Activated T-cell treated with anti-CD3 and anti-CD28 coated beads, Interleukin-2, amount 50 U/mL, for 4 hours (primary cell): ENCODE measurements around the gene UPK3A. TPM values are rescaled to one million over a fixed set of nuclear protein-coding genes. Genes with fewer than 3 reads are reported as not detected.
A peak's percentile ranks its signal among the peaks of the same experiment; 100 is the strongest.
"Not testable (repeated sequence)": the region's sequence is repeated elsewhere in the genome, so short reads cannot be mapped to it uniquely, and the experiment has no call there.

Source experiments
- ATAC-seq, 2 donors: fragments of 200-7000 bp; cut with Tn5 transposase; one replicate each; pipeline ENCODE4 v1.10.0; 2021
- DNase-seq: peaks from one replicate; pipeline ENCODE4 v3.0.0-alpha.2; 2020
- H3K27me3 Mint-ChIP-seq: one replicate; pipeline ENCODE4 v1.8.0; 2021; ENCODE audit warnings: low read depth, mixed read lengths
- H3K36me3 Mint-ChIP-seq: one replicate; pipeline ENCODE4 v1.8.0; 2022; ENCODE audit warnings: mixed read lengths; ENCODE audit not compliant: insufficient read depth
- H3K4me1 Mint-ChIP-seq: one replicate; pipeline ENCODE4 v1.8.0; 2021; ENCODE audit warnings: low read depth, mixed read lengths
- H3K4me3 Mint-ChIP-seq: one replicate; pipeline ENCODE4 v1.8.0; 2021; ENCODE audit warnings: mild to moderate bottlenecking, moderate library complexity, mixed read lengths
- H3K9me3 Mint-ChIP-seq: one replicate; pipeline ENCODE4 v1.8.0; 2021; ENCODE audit warnings: mixed read lengths
- total RNA-seq, 3 donors: library from RNA; stranded (reverse); gene quantifications; one replicate each; pipeline ENCODE4 v1.2.1, GENCODE V29; 2021

UPK3A gene
- total RNA-seq, 3 donors from 2014 or later, result not detected

- H3K9me3 Mint-ChIP-seq, result no peaks in the 10 kb centered on the region
- ATAC-seq (no peak), DNase-seq (no peak)
- H3K36me3 Mint-ChIP-seq, result no peaks in the 10 kb centered on the region
- peaks cover 32% of the 10 kb centered on the region for H3K4me1 Mint-ChIP-seq
- no peak overlapping the region for H3K4me3 Mint-ChIP-seq
- H3K27me3 Mint-ChIP-seq, result no peaks in the 10 kb centered on the region
These were observed 38.4 kb upstream of the UPK3A start for GRCh38 chr22:45246060-45246985.

GRCh38 chr22:45248832-45249561, 35.8 kb upstream of the UPK3A start:
- H3K4me3 Mint-ChIP-seq, result no peak overlapping the region
- ATAC-seq (no peak), DNase-seq (no peak)
- no peaks in the 10 kb centered on the region for H3K27me3 Mint-ChIP-seq
- peaks cover 29% of the 10 kb centered on the region for H3K4me1 Mint-ChIP-seq
- no peaks in the 10 kb centered on the region for H3K36me3 Mint-ChIP-seq
- no peaks in the 10 kb centered on the region for H3K9me3 Mint-ChIP-seq

DNA sequence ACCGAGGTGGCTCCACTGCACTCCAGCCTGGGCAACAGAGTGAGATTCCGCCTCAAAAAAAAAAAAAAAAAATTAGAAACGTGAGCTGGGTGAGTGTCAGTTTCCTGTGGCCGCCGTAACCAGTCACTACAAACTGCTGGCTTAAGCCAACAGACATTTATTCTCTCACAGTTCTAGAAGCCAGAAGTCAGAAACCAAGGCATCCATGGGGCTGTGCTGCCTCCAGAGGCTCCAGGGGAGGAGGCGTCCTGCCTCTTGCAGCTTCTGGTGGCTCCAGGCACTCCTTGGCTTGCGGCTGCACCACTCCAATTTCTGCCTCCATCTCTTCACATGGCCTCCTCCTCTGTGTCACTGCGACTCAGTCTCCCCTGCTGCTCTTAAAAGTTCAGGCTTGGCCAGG, 32.9 kb upstream of the UPK3A start:
- ATAC-seq, result no peak
- DNase-seq, result no peak
- H3K27me3 Mint-ChIP-seq, result no peaks in the 10 kb centered on the region
- H3K4me3 Mint-ChIP-seq, result no peak overlapping the region
- H3K9me3 Mint-ChIP-seq, result no peaks in the 10 kb centered on the region
- no peaks in the 10 kb centered on the region for H3K36me3 Mint-ChIP-seq
- H3K4me1 Mint-ChIP-seq, result peaks cover 28% of the 10 kb centered on the region

DNA sequence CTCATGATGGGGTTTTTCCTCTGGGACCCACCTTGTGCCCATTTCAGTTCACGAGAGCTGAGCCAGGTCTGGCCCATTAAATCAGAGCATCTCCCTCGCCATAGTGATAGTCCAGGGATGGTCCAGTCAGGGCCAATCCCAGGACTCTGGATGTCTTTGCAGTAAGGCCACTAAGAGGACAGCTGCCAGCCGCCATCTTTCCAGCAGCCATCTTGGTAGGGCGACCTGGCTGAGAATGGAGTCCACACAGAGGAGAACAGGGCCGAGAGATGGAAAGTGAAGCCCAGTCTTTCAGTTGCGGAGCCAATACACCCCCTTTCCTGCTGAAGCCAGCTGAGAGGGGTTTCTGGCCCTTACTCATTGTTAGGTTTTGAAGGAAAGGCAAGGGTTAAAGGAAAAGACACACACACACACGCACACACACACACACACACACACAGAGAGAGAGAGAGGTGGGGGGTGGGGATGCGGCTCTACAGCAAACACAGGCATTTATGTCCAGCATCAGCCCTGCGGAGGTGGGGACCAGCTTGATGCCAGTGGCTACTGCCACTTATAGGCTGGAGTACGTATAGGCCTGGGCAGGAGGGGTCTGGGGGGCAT, 31.6 kb upstream of the UPK3A start:
- Mint-ChIP-seq H3K27me3 (no peaks in the 10 kb centered on the region), H3K9me3 (no peaks in the 10 kb centered on the region), H3K4me1 (peaks cover 26% of the 10 kb centered on the region), H3K4me3 (no peak overlapping the region), H3K36me3 (no peaks in the 10 kb centered on the region)
- no peak for DNase-seq
- ATAC-seq, result no peak

- Mint-ChIP-seq H3K4me3 (no peak overlapping the region), H3K36me3 (no peaks in the 10 kb centered on the region), H3K27me3 (peaks cover under 1% of the 10 kb centered on the region), H3K4me1 (peaks cover 18% of the 10 kb centered on the region), H3K9me3 (no peaks in the 10 kb centered on the region)
- ATAC-seq, result peak; percentile 33 to 74
- no peak for DNase-seq
These were observed 30.4 kb upstream of the UPK3A start for GRCh38 chr22:45254388-45254787.

DNA sequence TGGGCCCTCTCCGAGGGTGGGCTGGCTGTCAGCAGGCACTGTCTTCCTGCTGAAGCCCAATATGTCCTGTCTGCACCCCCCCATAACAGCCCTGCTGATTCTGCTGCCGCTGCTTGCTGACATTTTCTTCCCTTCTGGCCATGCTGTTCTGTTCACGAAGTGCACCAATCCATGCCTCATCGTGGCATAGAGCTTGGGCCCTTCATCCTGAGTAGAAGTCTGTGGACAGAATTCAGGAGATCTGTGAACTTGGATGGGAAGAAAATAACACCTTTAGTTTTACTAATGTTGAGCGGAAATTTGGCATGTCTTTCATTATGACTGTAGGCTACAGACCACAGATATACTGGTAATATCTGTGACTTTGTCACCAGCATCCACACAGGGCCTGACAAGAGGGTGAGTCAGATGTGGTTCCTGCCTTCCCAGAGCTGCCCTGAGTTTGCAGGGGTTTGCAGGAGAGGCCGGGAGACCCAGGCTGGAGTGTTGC, 29.9 kb upstream of the UPK3A start:
- Mint-ChIP-seq H3K4me3 (peak overlapping the region; percentile 24), H3K27me3 (peaks cover 2% of the 10 kb centered on the region), H3K36me3 (no peaks in the 10 kb centered on the region), H3K9me3 (no peaks in the 10 kb centered on the region), H3K4me1 (peaks cover 17% of the 10 kb centered on the region)
- no peak for DNase-seq
- ATAC-seq, result peak; percentile 78 to 90

- not testable (repeated sequence) for H3K4me3 Mint-ChIP-seq, ATAC-seq, H3K9me3 Mint-ChIP-seq, H3K36me3 Mint-ChIP-seq, DNase-seq, H3K27me3 Mint-ChIP-seq
- H3K4me1 Mint-ChIP-seq, result peaks cover 22% of the 10 kb centered on the region
These were observed 26.8 kb upstream of the UPK3A start for GRCh38 chr22:45257941-45258340.

DNA sequence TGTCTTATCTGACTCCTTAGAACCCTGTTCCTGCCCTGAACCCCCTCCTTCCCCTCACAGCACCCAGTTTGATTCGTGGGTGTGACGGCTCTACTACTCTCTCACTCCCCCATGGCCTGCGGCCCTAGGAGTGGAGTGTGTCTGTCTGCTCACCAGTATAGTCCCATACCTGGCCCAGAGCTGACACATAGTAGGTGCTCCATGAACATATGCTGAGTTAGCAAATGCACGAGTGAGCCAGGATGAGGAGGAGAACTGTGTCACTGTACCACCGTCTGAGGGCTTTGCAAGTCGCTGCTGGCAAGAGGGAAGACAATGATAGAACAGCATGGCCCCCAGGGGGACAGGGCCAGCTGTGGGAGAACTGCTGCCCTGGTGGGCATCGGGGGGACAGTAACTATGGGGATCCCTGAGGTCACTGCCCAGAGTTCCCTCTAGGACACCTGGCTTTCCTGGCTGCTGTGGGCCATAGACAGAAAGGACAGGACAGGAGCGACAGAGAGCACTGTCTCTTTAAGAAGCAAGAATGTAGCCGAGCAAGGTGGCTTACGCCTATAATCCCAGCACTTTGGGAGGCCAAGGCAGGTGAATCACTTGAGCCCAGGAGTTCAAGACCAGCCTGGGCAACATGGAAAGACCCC, 24.9 kb upstream of the UPK3A start:
- DNase-seq (no peak), ATAC-seq (no peak)
- H3K4me3 Mint-ChIP-seq, result no peak overlapping the region
- H3K36me3 Mint-ChIP-seq, result no peaks in the 10 kb centered on the region
- H3K27me3 Mint-ChIP-seq, result peaks cover 9% of the 10 kb centered on the region
- peaks cover 19% of the 10 kb centered on the region for H3K4me1 Mint-ChIP-seq
- H3K9me3 Mint-ChIP-seq, result no peaks in the 10 kb centered on the region

DNA sequence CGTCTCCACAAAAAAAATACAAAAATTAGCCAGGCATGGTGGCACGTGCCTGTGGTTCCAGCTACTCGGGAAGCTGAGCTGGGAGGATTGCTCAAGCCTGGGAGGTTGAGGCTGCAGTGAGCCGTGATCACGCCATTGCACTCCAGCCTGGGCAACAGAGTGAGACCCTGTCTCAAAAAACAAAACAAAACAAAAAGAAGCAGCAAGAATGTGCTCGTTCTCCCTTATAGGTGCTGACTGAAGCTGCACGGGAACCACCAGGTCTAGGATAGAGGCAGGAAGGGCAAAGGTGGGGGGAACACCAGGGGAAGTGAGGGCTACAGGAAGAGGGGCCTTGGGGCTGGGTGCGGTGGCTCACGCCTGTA, 24.4 kb upstream of the UPK3A start:
- DNase-seq, H3K9me3 Mint-ChIP-seq, ATAC-seq, H3K4me3 Mint-ChIP-seq, H3K27me3 Mint-ChIP-seq, H3K36me3 Mint-ChIP-seq: not testable (repeated sequence)
- H3K4me1 Mint-ChIP-seq, result peaks cover 14% of the 10 kb centered on the region

DNA sequence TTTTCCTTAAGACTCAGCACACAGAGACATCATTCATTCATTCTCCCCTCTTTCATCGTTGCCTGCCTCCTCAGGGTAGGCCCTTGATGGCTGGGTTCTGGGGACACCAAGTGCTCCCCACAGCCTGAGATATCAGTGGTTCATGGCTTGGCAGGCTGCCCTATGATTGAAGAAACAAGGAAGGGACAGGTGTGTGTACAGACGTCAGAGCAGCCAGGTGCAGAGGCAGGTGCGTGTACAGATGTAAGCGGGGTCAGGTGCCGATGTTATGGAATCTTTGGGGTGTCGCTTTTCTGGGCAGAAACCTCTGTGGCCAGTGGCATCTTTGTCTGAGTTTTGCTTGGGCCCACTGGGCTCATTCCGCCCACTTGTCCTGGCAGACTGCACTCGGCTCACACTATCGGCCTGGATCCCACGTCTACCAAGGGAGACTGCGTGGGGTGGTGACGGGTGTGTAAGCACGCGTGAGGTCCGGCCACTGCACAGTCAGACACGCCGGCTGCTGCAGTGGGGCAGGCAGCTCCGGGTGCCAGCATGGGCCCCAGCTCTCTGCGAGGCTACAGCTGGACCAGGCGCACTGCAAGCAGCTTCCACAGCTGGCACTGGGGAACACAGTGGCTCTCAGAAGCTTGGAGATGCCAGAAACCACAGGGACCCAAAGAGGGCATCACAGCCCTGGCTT, 23.2 kb upstream of the UPK3A start:
- H3K4me3 Mint-ChIP-seq, result no peak overlapping the region
- ATAC-seq (no peak), DNase-seq (no peak)
- H3K36me3 Mint-ChIP-seq, result no peaks in the 10 kb centered on the region
- H3K9me3 Mint-ChIP-seq, result no peaks in the 10 kb centered on the region
- peaks cover 11% of the 10 kb centered on the region for H3K27me3 Mint-ChIP-seq
- peaks cover 9% of the 10 kb centered on the region for H3K4me1 Mint-ChIP-seq

GRCh38 chr22:45262195-45262930, 22.4 kb upstream of the UPK3A start:
- DNase-seq (no peak), ATAC-seq (no peak)
- peaks cover 14% of the 10 kb centered on the region for H3K27me3 Mint-ChIP-seq
- H3K36me3 Mint-ChIP-seq, result no peaks in the 10 kb centered on the region
- H3K4me3 Mint-ChIP-seq, result no peak overlapping the region
- peaks cover 9% of the 10 kb centered on the region for H3K4me1 Mint-ChIP-seq
- H3K9me3 Mint-ChIP-seq, result no peaks in the 10 kb centered on the region

DNA sequence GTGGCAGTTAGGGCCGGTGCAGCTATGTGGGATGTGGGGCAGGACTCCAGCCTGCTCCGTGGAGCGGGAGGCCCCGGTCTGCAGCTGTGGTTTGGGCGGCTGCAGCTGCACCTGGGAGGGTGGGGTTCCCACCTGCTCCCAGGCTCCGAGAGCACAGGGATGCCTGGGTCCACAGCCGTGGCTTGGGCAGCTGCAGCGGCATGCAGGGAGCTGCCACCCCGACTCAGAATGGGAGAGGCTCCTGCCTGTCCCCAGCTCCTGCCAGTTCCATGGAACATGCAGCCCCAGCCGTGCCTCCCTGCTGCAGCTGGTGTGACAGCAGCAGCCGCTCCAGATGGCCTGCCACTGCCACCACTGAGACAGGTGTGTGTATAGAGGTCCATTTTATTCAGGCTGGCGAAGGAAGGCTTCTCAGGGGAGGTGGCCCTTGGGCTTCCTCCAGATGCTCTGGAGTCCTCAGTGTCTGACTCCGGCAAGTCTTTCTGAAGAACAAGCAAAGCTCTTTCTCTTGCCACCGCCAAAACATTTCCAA, 21.8 kb upstream of the UPK3A start:
- ATAC-seq (no peak), DNase-seq (no peak)
- peaks cover 9% of the 10 kb centered on the region for H3K4me1 Mint-ChIP-seq
- H3K4me3 Mint-ChIP-seq, result no peak overlapping the region
- H3K9me3 Mint-ChIP-seq, result no peaks in the 10 kb centered on the region
- H3K27me3 Mint-ChIP-seq, result peaks cover 14% of the 10 kb centered on the region
- H3K36me3 Mint-ChIP-seq, result no peaks in the 10 kb centered on the region
